NCI-H2081 (cell line): ENCODE data around the gene TIGAR.

ENCODE experiments used
- DNase-seq, 2 experiments: peaks; one replicate each; lab custom pipeline; 2025; lab: John Stamatoyannopoulos, UW

Gene TIGAR

DNA sequence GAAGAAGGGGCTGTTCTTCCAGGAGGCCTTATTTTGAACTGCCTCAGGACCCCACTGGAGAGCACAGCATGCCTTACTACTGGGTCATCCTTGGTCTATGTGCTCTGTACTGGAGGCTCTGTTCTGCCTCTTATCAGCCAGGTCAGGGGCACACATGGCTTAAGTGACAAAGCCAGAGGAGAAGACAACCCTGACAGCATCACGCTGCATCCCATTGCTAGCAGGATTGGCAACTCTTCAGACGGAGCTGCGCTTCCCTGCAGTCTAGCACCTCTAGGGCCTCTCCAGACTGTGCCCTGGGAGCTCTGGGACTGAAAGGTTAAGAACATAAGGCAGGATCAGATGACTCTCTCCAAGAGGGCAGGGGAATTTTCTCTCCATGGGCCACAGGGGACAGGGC lies 17.3 kb upstream of the TIGAR start:
- DNase-seq = no peak

DNA sequence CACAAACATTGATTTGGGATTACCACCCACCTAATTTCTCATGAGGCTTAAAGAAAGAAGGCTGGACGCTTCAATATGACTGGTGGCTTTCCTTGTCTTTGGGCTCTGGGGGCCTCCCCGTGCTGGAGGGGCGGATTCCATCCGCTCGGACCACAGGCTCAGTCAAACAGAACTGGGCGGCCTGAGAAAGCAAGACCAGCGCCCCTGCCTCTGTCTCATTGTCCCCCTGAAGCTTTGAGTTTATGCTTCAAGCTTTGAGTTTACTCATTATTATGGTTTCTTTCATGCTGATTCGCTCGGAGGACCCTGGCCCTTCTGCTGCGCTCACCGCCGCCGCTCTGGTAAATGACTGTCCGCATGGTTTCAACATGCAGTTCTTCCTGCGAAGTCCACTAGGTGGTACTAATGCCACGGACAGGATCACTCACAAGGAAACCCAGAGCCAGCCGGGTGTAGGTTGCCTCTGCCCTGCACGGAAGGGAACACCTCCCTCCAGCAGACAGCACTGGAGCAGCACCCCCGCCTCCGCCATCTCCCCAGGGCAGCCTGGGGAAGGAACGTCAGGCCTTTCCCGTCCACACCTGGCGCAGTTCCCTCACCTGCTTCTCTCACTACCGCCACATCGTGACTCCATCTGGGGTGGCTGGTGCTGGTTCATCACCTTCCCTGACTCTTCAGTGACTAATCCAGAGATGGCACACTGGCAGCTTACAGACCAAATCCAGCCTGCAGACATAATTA lies 13.2 kb upstream of the TIGAR start:
- peak; percentile 87 to 89 for DNase-seq

GRCh38 chr12:4308334-4308950 lies 12.6 kb upstream of the TIGAR start:
- no peak for DNase-seq

- no peak for DNase-seq
Measured at GRCh38 chr12:4311776-4312175, 9.2 kb upstream of the TIGAR start.

GRCh38 chr12:4312251-4312650 lies 8.8 kb upstream of the TIGAR start:
- no peak for DNase-seq

- no peak for DNase-seq
Measured at GRCh38 chr12:4320497-4320852, 538 bp upstream of the TIGAR start.

DNA sequence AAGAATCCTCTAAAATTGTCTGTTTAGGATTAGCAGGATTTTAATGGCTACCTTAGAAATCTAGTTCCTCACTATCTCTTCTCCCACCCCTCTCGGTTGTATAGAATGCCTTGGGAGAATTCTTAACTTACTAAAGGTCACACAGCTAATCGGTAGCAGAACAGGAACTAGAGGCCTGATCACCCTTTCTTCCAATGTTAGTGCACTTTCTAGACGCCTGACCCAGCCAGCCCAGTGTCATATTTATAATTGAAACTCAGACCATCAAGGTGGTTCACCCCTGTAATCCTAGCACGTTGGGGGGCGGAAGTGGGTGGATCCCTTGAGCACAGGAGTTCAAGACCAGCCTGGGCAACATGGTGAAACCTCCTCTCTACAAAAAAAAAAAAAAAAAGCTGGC lies 1.7 kb downstream of the TIGAR start:
- DNase-seq = no peak

- no peak for DNase-seq
Measured at GRCh38 chr12:4323396-4323795, 2.4 kb downstream of the TIGAR start.

DNA sequence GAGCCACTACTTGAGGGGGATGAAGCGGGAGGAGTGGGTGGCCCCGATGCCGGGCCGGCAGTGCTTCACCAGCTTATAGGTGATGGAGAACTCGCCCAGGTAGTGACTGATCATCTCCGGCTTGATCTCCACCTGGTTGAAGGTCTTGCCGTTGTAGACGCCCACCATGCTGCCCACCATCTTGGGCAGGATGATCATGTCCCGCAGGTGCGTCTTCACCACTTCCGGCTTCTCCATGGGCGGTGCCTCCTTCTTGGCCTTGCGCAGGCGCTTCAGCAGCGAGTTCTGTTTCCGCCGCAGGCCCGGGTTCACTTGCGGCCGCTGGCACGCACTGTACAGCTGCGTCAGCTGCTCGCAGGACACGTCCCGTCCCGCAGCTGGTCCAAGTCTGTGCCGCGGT lies 3.4 kb downstream of the TIGAR start:
- DNase-seq = no peak

DNA sequence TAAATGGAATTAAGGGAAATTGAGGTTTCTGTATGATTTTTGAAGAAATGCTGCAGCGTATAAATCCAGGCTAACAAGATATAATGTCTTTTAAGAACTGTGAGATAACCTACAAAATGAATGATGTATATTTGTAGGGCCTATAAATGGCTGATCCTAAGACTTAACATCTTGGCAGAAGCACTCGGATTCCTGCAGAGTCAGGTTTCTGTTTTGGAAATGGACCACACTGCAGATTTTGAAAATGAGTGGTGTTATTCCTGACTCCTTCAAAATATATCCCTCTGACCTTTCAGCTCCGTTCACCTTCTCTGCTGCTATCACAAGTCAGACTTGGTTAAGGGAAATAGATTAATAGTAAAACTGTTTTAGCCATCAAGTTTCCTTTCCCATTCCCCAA lies 5.0 kb downstream of the TIGAR start:
- no peak for DNase-seq

DNA sequence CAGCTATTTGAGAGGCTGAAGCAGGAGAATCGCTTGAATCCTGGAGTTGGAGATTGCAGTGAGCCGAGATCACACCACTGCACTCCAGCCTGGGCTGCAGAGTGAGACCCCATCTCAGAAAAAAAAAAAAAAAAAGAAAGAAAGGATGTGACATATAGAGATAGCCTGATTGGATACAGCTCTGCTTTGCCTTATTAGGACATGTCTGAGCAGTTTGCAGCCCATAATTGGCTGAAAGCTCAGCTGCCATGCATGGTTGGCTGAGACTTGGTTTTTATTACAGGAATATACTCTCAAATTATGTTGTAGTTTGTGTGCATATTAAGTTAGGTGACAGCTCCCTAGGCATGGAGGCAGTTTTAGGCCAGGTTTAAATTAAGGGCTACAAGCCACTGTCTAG lies 6.3 kb downstream of the TIGAR start:
- no peak for DNase-seq

DNA sequence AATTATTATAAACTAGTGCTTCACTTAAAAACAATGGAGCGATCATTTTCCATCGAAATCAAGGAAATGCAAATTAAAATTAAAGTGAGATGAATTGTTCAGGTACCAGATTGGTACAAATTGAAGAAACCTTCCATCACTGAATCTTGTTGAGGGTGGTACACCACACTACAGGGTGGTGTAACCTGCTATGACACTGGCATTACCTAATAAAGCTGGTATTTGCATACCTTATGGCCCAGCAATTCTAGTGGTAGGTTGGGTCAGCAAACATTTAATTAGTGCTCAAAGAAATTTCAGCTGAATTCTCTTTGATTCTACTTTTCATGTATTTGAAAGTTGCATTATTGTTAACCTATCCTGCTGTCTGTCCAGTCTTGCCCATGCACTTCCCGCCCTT lies 9.2 kb downstream of the TIGAR start:
- DNase-seq = no peak

DNA sequence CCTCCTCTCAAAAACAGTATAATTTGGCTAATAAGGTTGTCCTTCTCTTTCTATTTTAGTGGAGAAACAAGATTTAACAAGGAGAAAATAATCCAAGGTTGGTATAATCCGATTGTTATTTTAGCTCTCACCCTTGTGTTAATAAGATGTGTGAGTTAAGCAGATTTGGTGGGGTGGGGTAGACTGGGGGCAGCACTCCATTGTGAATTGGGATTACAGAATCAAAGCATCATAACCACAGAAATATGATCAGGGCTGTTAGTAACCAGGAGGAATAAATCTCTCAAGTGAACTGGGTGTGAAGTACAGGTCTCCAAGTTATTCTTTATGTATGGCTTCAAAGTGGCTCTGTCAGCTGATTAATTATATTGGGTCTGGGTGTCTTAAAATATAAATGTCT lies 10.2 kb downstream of the TIGAR start:
- DNase-seq = no peak

DNA sequence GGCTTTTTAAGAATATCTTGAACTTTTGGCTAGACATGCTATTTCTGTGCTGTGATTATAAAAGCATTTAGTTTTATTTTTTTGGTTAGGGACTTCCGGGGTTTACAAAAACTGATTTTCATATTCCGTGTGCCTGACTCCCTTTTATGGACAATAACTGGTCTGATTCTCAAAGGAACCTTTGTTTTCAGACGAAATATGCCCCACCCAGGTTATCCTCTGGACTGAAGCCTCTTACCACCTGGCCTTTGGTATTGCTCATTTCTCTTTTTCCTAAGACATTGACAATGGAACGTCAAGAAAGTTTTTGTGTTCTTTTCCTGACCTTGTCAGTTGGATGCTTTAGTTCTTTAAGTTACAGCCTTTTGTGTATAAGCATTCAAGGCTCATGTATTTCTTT lies 10.8 kb downstream of the TIGAR start:
- DNase-seq = no peak

GRCh38 chr12:4346931-4347330 lies 25.9 kb downstream of the TIGAR start:
- DNase-seq = peak in 1 of 2 experiments; percentile 30

- peak; percentile 5 to 11 for DNase-seq
Measured at GRCh38 chr12:4353785-4354208, 32.8 kb downstream of the TIGAR start.

- DNase-seq = no peak
Measured at GRCh38 chr12:4355156-4356040, 34.4 kb downstream of the TIGAR start.

- DNase-seq = peak; percentile 22 to 45
Measured at GRCh38 chr12:4356041-4356327, 35.0 kb downstream of the TIGAR start.

DNA sequence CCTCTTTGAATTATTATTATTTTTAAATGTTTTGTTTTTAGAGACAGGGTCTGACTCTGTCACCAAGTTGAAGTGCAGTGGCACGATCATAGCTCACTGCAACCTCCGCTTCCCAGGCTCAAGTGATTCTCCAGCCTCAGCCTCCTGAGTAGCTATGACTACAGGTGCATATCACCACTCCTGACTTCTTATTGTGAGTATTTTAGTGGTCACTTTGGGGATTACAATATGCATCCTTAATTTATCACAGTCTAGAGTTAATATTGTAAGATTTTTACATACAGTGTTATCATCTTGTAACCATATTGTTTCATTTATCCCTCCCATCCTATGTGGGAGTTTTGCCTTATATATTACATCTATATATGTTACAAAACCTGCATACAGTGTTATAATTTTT lies 45.1 kb downstream of the TIGAR start:
- no peak for DNase-seq

- no peak for DNase-seq
Measured at GRCh38 chr12:4369548-4369947, 48.5 kb downstream of the TIGAR start.

DNA sequence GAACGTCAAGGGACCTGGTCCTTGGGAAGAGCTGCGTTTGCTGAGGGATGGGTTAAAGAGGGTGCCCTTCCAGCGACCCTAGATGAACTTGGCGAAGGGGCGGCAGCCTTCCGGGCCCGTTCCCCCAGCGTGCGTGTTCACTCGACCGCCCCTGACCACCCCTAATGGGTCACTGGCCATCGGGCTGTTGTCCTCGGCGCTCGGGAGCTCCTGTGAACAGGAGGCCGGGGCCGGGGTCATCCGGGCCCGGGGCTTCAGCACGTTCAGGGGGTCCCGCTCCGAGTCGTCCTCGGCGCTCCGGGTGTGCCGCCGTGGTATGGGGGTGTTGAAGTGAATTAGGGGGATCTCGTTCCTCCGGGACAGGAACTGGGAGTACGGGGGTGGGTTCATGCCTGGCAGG lies 49.3 kb downstream of the TIGAR start:
- no peak for DNase-seq

DNA sequence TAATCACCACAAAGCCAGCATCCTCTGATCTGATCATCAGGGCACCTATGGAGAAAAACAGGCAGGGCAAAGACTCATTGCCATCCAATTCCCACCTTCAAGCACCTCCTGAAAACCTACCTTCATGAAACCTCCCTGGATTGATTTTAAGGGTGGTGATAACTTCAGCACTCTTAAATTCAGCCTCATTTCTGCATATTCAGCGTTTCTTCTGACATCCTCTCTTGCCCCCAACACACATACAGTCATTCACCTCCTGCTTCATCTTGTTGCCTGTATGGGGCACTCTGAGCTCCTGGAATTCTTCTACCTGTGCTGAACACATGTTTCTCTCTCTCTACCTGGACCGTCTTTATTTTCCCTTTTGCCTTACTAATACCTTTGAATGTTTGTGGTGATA lies 51.6 kb downstream of the TIGAR start:
- no peak for DNase-seq

DNA sequence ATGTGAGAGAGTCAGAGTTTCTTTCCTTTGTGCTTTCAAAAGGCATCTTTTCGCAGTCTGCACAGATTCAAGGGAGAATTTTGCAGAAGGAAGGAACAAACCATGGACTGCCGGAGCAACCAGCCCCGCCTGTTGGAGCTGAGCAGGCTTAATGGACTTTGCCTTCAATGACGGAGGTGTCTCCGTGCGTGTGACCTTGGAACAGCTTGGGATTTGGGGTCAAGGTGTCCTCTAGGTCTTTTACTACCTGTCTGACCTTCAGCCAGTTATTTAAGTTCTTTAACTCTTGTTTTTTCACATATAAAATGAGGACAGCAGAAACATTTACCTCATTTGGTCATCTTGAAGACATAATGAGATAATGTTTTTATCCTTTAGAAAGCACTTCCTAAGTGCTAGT lies 54.4 kb downstream of the TIGAR start:
- DNase-seq = no peak
